ENCODE results near the gene PCNT. TPM values are rescaled to one million over a fixed set of nuclear protein-coding genes. Genes with fewer than 3 reads are reported as not detected.

The PCNT gene
- total and polyA plus RNA-seq, 2 donors (not counting 1 experiment from before 2014, with no cell fraction given) = 20.3 to 58.1 TPM

DNA sequence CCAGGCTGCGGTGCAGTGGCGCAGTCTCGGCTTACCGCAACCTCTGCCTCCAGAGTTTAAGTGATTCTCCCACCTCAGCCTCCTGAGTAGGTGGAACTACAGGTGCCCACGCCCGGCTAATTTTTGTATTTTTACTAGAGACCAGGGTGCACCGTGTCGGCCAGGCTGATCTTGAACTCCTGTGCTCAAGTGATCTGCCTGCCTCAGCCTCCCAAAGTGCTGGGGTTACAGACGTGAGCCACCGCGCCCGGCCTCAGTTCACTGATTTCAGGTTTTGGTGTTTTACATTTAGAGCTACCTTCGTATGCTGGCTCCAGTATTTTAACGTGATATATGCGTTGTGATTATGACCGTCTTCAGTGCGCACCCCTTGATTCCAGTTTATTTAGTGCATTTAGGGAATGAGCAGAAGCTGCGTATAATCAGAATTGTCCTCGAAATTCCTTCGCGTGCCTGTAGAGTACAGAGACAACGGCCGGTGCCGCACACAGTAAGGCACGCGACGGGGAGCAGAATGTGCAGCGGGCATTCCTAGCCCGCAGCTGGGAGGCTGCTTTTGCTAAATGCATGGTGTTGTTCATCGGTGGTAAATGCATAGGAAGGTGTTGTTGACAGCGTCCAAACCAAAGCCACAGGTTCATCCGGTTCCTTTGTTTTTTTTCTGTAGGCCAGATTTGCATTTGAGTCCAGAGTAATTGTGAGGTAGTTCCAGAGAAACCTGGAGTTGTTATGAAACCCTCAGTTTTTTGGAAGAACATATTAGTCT, 85.9 kb downstream of the PCNT start:
- WGBS (ENCODE audit: insufficient coverage) = 98% methylated on average over 29 of the region's 32 CpGs
- Histone ChIP-seq H3K9me3 (ENCODE audit: control extremely low read depth in 1 of 3, control insufficient read depth in 2 of 3, insufficient read depth in 1 of 3, low read length in 2 of 3) (no peaks in the 10 kb centered on the region), H3K4me2 (replicated peaks; ENCODE audit: low read depth, low read length, poor library complexity, severe bottlenecking) (no peak overlapping the region), H3K27ac (ENCODE audit: low read length in 2 of 2) (no peak overlapping the region), H3K79me2 (ENCODE audit: control insufficient read depth, insufficient read depth, low read length) (no peaks in the 10 kb centered on the region), H3K9ac (ENCODE audit: low read length) (no peak overlapping the region), H3K36me3 (replicated peaks in 1 of 2; ENCODE audit: control extremely low read depth in 1 of 2, control insufficient read depth in 1 of 2, extremely low read depth in 1 of 2, insufficient read depth in 2 of 2, low read length in 1 of 2) (peaks cover 0 to 15% of the 10 kb centered on the region in 2 experiments), H2AFZ (ENCODE audit: insufficient read depth, low read depth, low read length, poor library complexity, severe bottlenecking) (no peak overlapping the region), H3K4me3 (ENCODE audit: control extremely low read depth in 1 of 5, extremely low read depth in 1 of 5, insufficient read depth in 1 of 5, low read depth in 2 of 5, low read length in 4 of 5) (no peak overlapping the region), H3K27me3 (replicated peaks in 1 of 4; ENCODE audit: control extremely low read depth in 1 of 4, control insufficient read depth in 3 of 4, insufficient read depth in 4 of 4, low read length in 3 of 4) (no peaks in the 10 kb centered on the region), H3K4me1 (ENCODE audit: control insufficient read depth in 2 of 2, insufficient read depth in 2 of 2, low read length in 2 of 2) (no peaks in the 10 kb centered on the region), H4K20me1 (ENCODE audit: control insufficient read depth, insufficient read depth, low read length, poor library complexity, severe bottlenecking) (no peaks in the 10 kb centered on the region)
- H3K27ac Mint-ChIP-seq = no peak overlapping the region
- no peaks in the 10 kb centered on the region for H3K9me3 Mint-ChIP-seq (ENCODE audit: insufficient read depth)
- POLR2A ChIA-PET = no interaction called here
- TF ChIP-seq, protein P1, sequence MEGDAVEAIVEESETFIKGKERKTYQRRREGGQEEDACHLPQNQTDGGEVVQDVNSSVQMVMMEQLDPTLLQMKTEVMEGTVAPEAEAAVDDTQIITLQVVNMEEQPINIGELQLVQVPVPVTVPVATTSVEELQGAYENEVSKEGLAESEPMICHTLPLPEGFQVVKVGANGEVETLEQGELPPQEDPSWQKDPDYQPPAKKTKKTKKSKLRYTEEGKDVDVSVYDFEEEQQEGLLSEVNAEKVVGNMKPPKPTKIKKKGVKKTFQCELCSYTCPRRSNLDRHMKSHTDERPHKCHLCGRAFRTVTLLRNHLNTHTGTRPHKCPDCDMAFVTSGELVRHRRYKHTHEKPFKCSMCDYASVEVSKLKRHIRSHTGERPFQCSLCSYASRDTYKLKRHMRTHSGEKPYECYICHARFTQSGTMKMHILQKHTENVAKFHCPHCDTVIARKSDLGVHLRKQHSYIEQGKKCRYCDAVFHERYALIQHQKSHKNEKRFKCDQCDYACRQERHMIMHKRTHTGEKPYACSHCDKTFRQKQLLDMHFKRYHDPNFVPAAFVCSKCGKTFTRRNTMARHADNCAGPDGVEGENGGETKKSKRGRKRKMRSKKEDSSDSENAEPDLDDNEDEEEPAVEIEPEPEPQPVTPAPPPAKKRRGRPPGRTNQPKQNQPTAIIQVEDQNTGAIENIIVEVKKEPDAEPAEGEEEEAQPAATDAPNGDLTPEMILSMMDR (IDR thresholded peaks at IDR 0.05) = no peak
- no peak for TF ChIP-seq EZH2 (IDR thresholded peaks at IDR 0.05; ENCODE audit: borderline replicate concordance, insufficient read depth, low read depth, low read length, poor library complexity, severe bottlenecking)
- intact Hi-C loops (cut with micrococcal nuclease) = no loop called here
- DNase-seq = no peak
- no peak overlapping the region for H3K4me3 Mint-ChIP-seq
- ATAC-seq (ENCODE audit: low read depth) = no peak
- no peaks in the 10 kb centered on the region for H3K27me3 Mint-ChIP-seq
- no peaks in the 10 kb centered on the region for H3K4me1 Mint-ChIP-seq
- CTCF ChIA-PET = no interaction called here

DNA sequence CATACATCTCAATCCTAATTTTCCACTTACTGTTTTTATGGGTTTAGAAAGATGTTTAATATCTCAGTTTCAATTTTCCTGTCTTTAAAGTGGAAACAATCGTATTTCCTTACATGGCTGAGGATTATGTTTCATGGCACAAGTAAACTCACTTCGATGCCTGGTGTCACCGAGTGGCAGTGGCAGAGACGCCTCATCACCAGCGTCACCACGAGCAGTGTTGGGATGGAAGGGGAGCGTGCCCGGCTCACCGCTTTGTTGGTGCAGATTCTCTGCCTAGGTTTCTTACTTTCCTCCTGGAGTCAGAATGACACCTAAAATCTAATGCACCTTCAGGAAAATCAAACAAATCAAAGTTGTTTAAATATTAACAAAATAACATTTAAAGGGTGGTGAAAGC, 86.6 kb downstream of the PCNT start:
- H3K27ac ChIP-seq (ENCODE audit: low read length in 2 of 2) = no peak overlapping the region
- no peaks in the 10 kb centered on the region for H3K79me2 ChIP-seq (ENCODE audit: control insufficient read depth, insufficient read depth, low read length)
- Mint-ChIP-seq H3K27me3 (no peaks in the 10 kb centered on the region), H3K9me3 (ENCODE audit: insufficient read depth) (no peaks in the 10 kb centered on the region), H3K4me3 (no peak overlapping the region), H3K27ac (no peak overlapping the region), H3K4me1 (no peaks in the 10 kb centered on the region)
- TF ChIP-seq, protein P1 (IDR thresholded peaks at IDR 0.05) = no peak
- TF ChIP-seq EZH2 (IDR thresholded peaks at IDR 0.05; ENCODE audit: borderline replicate concordance, insufficient read depth, low read depth, low read length, poor library complexity, severe bottlenecking) = no peak
- POLR2A ChIA-PET = no interaction called here
- H3K36me3 ChIP-seq (replicated peaks in 1 of 2; ENCODE audit: control extremely low read depth in 1 of 2, control insufficient read depth in 1 of 2, extremely low read depth in 1 of 2, insufficient read depth in 2 of 2, low read length in 1 of 2) = peaks cover 0 to 15% of the 10 kb centered on the region in 2 experiments
- H3K4me1 ChIP-seq (ENCODE audit: control insufficient read depth in 2 of 2, insufficient read depth in 2 of 2, low read length in 2 of 2) = no peaks in the 10 kb centered on the region
- WGBS (ENCODE audit: insufficient coverage) = 83% methylated on average over 3 of the region's 9 CpGs
- ATAC-seq (ENCODE audit: low read depth) (no peak), DNase-seq (no peak)
- no peaks in the 10 kb centered on the region for H3K27me3 ChIP-seq (replicated peaks in 1 of 4; ENCODE audit: control extremely low read depth in 1 of 4, control insufficient read depth in 3 of 4, insufficient read depth in 4 of 4, low read length in 3 of 4)
- no peaks in the 10 kb centered on the region for H3K9me3 ChIP-seq (ENCODE audit: control extremely low read depth in 1 of 3, control insufficient read depth in 2 of 3, insufficient read depth in 1 of 3, low read length in 2 of 3)
- H3K4me2 ChIP-seq (replicated peaks; ENCODE audit: low read depth, low read length, poor library complexity, severe bottlenecking) = no peak overlapping the region
- H4K20me1 ChIP-seq (ENCODE audit: control insufficient read depth, insufficient read depth, low read length, poor library complexity, severe bottlenecking) = no peaks in the 10 kb centered on the region
- no peak overlapping the region for H2AFZ ChIP-seq (ENCODE audit: insufficient read depth, low read depth, low read length, poor library complexity, severe bottlenecking)
- intact Hi-C loops (cut with micrococcal nuclease) = no loop called here
- no peak overlapping the region for H3K9ac ChIP-seq (ENCODE audit: low read length)
- CTCF ChIA-PET = no interaction called here
- no peak overlapping the region for H3K4me3 ChIP-seq (ENCODE audit: control extremely low read depth in 1 of 5, extremely low read depth in 1 of 5, insufficient read depth in 1 of 5, low read depth in 2 of 5, low read length in 4 of 5)

Data from B cell (primary cell).